GM18909 (cell line): ENCODE measurements around the gene BMP8A.
A peak's percentile ranks its signal among the peaks of the same experiment; 100 is the strongest.
"Not testable (repeated sequence)": the region's sequence is repeated elsewhere in the genome, so short reads cannot be mapped to it uniquely, and the experiment has no call there.

Experiments used
- ATAC-seq: cut with Tn5 transposase; IDR thresholded peaks from one replicate; pipeline ENCODE4 v1.9.1; 2021; ENCODE audit warnings: mild to moderate bottlenecking; ENCODE audit not compliant: unreplicated experiment, poor library complexity

Gene BMP8A, protein sequence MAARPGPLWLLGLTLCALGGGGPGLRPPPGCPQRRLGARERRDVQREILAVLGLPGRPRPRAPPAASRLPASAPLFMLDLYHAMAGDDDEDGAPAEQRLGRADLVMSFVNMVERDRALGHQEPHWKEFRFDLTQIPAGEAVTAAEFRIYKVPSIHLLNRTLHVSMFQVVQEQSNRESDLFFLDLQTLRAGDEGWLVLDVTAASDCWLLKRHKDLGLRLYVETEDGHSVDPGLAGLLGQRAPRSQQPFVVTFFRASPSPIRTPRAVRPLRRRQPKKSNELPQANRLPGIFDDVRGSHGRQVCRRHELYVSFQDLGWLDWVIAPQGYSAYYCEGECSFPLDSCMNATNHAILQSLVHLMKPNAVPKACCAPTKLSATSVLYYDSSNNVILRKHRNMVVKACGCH

DNA sequence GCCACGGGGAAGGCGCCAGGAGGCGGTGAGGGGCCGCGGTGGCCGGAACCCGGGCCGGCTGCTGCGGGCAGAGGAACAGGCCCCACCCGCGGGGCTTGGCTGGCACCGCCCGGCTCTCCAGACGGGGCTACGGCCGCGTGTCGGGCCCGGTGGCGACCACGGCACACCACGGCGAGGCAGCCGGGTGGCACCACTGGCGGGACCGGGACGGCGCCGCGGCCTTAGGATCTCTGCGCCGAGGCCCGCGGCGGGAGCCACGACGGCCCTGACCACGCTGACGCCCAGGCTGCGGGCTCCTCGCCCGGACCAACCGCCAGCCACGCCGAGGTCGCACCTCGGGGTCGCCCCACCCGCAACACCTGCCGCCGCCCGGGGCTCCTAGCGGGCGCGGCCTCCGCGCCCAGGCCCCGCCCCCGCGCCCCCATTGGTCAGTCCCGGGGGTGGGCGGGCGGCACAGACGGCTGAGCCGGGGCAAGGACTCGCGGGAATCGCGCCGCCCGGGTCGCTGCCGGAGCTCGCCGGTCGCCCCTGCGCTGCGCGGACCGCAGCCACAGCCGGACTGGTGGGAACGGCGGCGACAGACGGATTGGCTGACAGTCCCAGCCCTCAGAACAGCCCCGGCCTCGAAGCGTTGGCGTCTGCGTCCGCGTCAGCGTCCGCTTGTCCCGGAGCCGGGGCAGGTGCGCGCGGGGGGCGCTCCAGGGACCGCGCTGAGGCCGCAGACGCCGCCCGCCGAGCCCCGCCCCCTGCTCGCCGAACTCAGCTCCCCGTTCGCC lies at the start of gene BMP8A:
Gene BMP8A (plus strand): TSS at position 491 of the 776 bp plus-strand sequence. CDS start 356 bp downstream, outside the sequence.
- ATAC-seq, result peak; percentile 78

DNA sequence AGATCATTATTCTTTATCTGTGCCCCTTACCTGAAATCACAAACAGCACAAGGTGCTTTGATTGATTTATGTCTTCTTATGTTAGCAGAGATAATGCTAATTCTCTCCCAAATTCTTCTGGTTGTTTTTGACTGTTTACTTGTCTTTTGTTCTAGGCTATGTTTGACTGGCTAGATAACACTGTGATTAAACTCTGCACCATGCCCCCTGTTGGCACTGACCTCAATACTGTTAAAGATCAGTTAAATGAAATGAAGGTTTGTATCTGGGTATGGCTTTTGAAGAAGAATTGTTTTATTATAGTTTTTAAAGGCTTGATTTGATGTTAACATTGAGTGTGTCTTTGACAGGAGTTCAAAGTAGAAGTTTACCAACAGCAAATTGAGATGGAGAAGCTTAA lies 49.6 kb upstream of the BMP8A start:
- no peak for ATAC-seq

DNA sequence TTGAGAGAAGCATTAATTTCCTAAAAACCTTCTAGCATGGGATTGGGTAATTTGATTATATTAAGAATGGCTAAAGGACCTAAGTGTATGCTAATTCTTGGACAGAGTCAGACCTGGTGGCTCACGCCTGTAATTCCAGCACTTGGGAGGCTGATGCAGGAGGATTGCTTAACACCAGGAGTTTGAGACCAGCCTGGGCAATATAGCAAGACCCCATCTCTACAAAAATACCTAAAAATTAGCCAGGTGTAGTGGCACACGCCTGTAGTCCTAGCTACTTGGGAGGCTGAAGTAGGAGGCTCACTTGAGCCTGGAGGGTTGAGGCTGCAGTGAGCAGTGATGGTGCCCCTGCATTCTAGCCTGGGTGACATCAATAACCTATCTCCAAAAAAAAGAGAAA lies 45.9 kb upstream of the BMP8A start:
- no peak for ATAC-seq

- no peak for ATAC-seq
Measured at GRCh38 chr1:39446986-39447567, 44.4 kb upstream of the BMP8A start.

DNA sequence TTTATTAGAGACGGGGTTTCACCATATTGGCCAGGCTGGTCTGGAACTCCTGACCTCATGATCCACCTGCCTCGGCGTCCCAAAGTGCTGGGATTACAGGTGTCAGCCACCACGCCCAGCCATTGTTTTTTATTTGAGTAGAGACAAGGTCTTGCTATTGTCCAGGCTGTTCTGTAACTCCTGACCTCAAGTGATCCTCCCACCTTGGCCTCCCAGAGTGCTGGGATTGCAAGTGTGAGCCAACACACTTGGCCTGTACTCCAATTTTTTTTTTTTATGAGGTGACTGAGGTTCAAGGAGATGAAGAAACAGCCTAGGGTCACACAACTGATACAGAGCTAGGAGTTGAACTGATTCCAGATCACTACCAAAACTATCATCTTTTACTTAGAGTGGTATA lies 41.4 kb upstream of the BMP8A start:
- not testable (repeated sequence) for ATAC-seq

GRCh38 chr1:39450956-39451606 lies 40.4 kb upstream of the BMP8A start:
- no peak for ATAC-seq

DNA sequence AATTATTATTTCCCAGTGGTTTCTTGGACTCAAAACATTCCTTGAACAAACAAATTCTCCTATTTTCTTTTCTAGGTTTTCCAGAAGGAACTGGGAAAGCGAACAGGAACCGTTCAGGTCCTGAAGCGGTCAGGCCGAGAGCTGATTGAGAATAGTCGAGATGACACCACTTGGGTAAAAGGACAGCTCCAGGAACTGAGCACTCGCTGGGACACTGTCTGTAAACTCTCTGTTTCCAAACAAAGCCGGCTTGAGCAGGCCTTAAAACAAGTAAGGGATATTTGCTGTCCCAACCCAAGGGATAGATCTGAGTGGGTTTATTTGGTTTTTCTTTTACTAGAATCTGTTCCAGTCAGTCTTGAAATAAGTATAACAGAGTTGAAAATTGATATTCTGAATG lies 39.4 kb upstream of the BMP8A start:
- ATAC-seq, result no peak

GRCh38 chr1:39452540-39452939 lies 38.9 kb upstream of the BMP8A start:
- no peak for ATAC-seq

DNA sequence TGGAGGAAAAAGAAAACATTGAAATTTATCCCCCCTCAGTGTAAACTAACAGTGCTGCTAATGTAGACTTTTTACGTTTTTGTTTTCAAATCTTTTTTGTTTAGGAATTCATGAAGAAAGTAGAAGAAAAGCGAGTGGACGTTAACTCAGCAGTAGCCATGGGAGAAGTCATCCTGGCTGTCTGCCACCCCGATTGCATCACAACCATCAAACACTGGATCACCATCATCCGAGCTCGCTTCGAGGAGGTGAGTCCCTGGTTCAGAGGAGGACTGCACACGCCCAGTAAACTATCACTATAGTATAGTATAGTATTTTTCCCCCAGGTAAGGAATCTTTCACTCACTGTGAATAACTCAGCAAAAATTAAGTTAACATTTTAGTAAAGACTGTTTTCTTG lies 37.8 kb upstream of the BMP8A start:
- ATAC-seq, result no peak

DNA sequence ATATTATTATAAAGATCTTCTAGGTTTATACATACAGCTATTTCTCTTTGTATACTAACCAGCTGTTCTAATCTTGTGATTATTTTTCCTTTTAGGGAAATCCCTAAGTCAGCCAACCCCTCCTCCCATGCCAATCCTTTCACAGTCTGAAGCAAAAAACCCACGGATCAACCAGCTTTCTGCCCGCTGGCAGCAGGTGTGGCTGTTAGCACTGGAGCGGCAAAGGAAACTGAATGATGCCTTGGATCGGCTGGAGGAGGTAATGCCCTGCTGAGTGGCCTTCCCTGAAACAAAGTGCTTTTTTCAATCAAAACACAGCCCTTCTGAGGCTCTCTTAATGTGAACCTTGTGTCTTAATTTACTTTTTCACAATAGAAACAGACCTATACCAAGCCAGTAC lies 32.4 kb upstream of the BMP8A start:
- ATAC-seq, result no peak

GRCh38 chr1:39462074-39462473 lies 29.4 kb upstream of the BMP8A start:
- ATAC-seq, result no peak

- no peak for ATAC-seq
Measured at GRCh38 chr1:39466413-39467107, 24.9 kb upstream of the BMP8A start.

GRCh38 chr1:39467108-39467720 lies 24.2 kb upstream of the BMP8A start:
- not testable (repeated sequence) for ATAC-seq

DNA sequence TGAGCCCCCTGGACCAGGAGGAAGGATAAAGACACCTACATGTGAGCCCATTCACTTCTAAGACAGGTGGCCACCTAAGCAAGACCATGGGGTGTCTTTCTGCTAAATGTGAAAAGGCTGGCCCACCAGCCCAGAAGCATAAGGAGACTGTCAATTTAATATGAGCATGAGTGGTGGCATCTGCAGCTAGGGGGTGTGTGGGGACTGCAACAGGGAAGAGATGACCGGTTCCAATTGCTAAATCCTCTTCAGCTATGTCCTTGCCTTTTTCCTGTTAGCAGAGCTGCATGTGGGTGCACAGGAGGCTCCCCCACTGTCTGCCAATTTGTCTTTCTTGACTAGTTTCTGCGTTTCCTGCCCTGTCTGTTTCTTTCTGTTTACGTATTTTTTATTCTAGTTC lies 22.3 kb upstream of the BMP8A start:
- no peak for ATAC-seq

DNA sequence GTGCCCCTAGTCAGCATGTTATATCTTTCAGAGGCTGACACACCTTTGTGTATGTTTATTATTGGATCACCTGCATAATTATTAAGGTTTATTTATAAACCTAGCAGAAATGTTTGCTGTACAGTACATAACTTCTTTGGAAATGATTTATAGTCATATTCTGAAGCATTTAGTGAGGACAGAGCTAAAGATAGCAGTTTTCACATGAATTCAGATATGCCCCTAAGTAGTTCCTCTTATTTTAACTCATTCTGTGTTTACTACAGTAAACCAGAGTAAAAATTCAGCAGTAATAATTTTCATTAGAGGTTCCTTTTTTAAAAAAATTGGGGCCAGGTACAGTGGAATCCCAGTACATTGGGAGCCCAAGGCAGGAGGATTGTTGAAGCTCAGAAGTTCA lies 21.4 kb upstream of the BMP8A start:
- ATAC-seq, result no peak

GRCh38 chr1:39472826-39473225 lies 18.6 kb upstream of the BMP8A start:
- ATAC-seq, result no peak

GRCh38 chr1:39473324-39473723 lies 18.1 kb upstream of the BMP8A start:
- no peak for ATAC-seq

DNA sequence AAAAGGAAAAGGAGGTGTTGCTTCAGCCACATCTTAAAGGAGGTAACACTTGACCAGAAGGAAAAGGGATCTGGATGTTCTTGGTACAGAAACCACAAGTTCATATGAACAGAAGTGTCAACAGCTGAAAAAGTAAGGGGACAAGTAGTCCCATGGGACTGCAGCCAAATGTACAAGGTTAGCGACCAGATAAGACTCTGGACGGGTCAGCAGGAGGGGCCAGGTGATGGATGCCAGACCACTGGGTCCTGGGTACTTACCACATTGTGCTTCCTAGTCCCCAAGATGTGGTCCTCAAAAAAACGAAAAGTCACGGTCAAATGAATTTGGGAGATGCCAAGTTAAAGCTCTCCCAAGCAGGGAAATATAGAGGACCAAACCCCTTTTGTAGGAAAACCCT lies 16.6 kb upstream of the BMP8A start:
- ATAC-seq, result no peak

GRCh38 chr1:39475551-39475950 lies 15.9 kb upstream of the BMP8A start:
- ATAC-seq, result not testable (repeated sequence)
